Muscle layer of duodenum (tissue), 2 donors: ENCODE data around the gene MTERF4.

Source experiments
- H3K27ac ChIP-seq: one replicate; pipeline ENCODE4 v1.7.0; 2013; ENCODE audit warnings: mild to moderate bottlenecking, low read length
- H3K27me3 ChIP-seq: one replicate; pipeline ENCODE4 v1.7.0; 2013; ENCODE audit warnings: low read depth, mild to moderate bottlenecking, control low read depth, low read length
- H3K36me3 ChIP-seq, 2 donors: one replicate each; pipeline ENCODE4 v1.7.0; 2013; ENCODE audit warnings: low read length in 2 of 2, control low read depth in 1 of 2, mild to moderate bottlenecking in 1 of 2; ENCODE audit not compliant: insufficient read depth in 2 of 2, control insufficient read depth in 1 of 2
- H3K4me1 ChIP-seq, 2 donors: one replicate each; pipeline ENCODE4 v1.7.0; 2013; ENCODE audit warnings: low read length in 2 of 2, mild to moderate bottlenecking in 2 of 2, control low read depth in 1 of 2, moderate library complexity in 1 of 2; ENCODE audit not compliant: insufficient read depth in 2 of 2, control insufficient read depth in 1 of 2
- H3K4me3 ChIP-seq, 2 donors: one replicate each; pipeline ENCODE4 v1.7.0; 2013; ENCODE audit warnings: low read length in 2 of 2, low read depth in 1 of 2, mild to moderate bottlenecking in 1 of 2
- H3K9me3 ChIP-seq, 2 donors: one replicate each; pipeline ENCODE4 v1.7.0; 2013; ENCODE audit warnings: low read length in 2 of 2, control low read depth in 1 of 2, mild to moderate bottlenecking in 1 of 2; ENCODE audit not compliant: control insufficient read depth in 1 of 2
- donor health status: healthy.

MTERF4 gene

GRCh38 chr2:241141214-241141770, 39.2 kb upstream of the MTERF4 start:
- H3K4me1 ChIP-seq, result no peaks in the 10 kb centered on the region
- peaks cover 0 to 14% of the 10 kb centered on the region in 2 donors for H3K36me3 ChIP-seq
- H3K9me3 ChIP-seq, result no peaks in the 10 kb centered on the region
- H3K27me3 ChIP-seq, result no peaks in the 10 kb centered on the region
- H3K4me3 ChIP-seq, result no peak overlapping the region
- H3K27ac ChIP-seq, result no peak overlapping the region

GRCh38 chr2:241140445-241140840, 38.4 kb upstream of the MTERF4 start:
- no peak overlapping the region for H3K4me3 ChIP-seq
- no peaks in the 10 kb centered on the region for H3K27me3 ChIP-seq
- no peak overlapping the region for H3K27ac ChIP-seq
- no peaks in the 10 kb centered on the region for H3K9me3 ChIP-seq
- no peaks in the 10 kb centered on the region for H3K4me1 ChIP-seq
- H3K36me3 ChIP-seq, result peaks cover 0 to 14% of the 10 kb centered on the region in 2 donors

GRCh38 chr2:241139531-241140444, 37.7 kb upstream of the MTERF4 start:
- no peak overlapping the region for H3K27ac ChIP-seq
- no peak overlapping the region for H3K4me3 ChIP-seq
- H3K36me3 ChIP-seq, result peaks cover 0 to 14% of the 10 kb centered on the region in 2 donors
- no peaks in the 10 kb centered on the region for H3K9me3 ChIP-seq
- H3K4me1 ChIP-seq, result no peaks in the 10 kb centered on the region
- H3K27me3 ChIP-seq, result no peaks in the 10 kb centered on the region

GRCh38 chr2:241138471-241138870, 36.4 kb upstream of the MTERF4 start:
- Histone ChIP-seq H3K27ac (no peak overlapping the region), H3K9me3 (no peaks in the 10 kb centered on the region), H3K4me3 (no peak overlapping the region), H3K36me3 (peaks cover 0 to 14% of the 10 kb centered on the region in 2 donors), H3K27me3 (no peaks in the 10 kb centered on the region), H3K4me1 (no peaks in the 10 kb centered on the region)

- peaks cover 0 to 13% of the 10 kb centered on the region in 2 donors for H3K36me3 ChIP-seq
These were observed 35.4 kb upstream of the MTERF4 start for GRCh38 chr2:241137276-241138190.

GRCh38 chr2:241136661-241137260, 34.7 kb upstream of the MTERF4 start:
- Histone ChIP-seq H3K36me3 (peaks cover 0 to 9% of the 10 kb centered on the region in 2 donors), H3K4me3 (no peak overlapping the region), H3K27me3 (no peaks in the 10 kb centered on the region), H3K9me3 (no peaks in the 10 kb centered on the region), H3K27ac (no peak overlapping the region), H3K4me1 (no peaks in the 10 kb centered on the region)

More at GRCh38 chr2:241137276-241138190, 35.4 kb upstream of the MTERF4 start:
- Histone ChIP-seq H3K4me3 (no peak overlapping the region), H3K27ac (no peak overlapping the region), H3K9me3 (no peaks in the 10 kb centered on the region), H3K4me1 (no peaks in the 10 kb centered on the region), H3K27me3 (no peaks in the 10 kb centered on the region)

GRCh38 chr2:241136191-241136590, 34.1 kb upstream of the MTERF4 start:
- Histone ChIP-seq H3K9me3 (no peaks in the 10 kb centered on the region), H3K27me3 (no peaks in the 10 kb centered on the region), H3K4me1 (no peaks in the 10 kb centered on the region), H3K36me3 (peaks cover 0 to 9% of the 10 kb centered on the region in 2 donors), H3K4me3 (no peak overlapping the region), H3K27ac (no peak overlapping the region)

- no peaks in the 10 kb centered on the region for H3K9me3 ChIP-seq
- no peak overlapping the region for H3K4me3 ChIP-seq
- H3K36me3 ChIP-seq, result peaks cover 0 to 9% of the 10 kb centered on the region in 2 donors
- no peak overlapping the region for H3K27ac ChIP-seq
- no peaks in the 10 kb centered on the region for H3K4me1 ChIP-seq
- H3K27me3 ChIP-seq, result no peaks in the 10 kb centered on the region
These were observed 33.6 kb upstream of the MTERF4 start for GRCh38 chr2:241135737-241136136.

GRCh38 chr2:241134711-241135110, 32.6 kb upstream of the MTERF4 start:
- Histone ChIP-seq H3K36me3 (peaks cover 0 to 9% of the 10 kb centered on the region in 2 donors), H3K4me3 (no peak overlapping the region), H3K4me1 (no peaks in the 10 kb centered on the region), H3K9me3 (no peaks in the 10 kb centered on the region), H3K27ac (no peak overlapping the region), H3K27me3 (no peaks in the 10 kb centered on the region)

GRCh38 chr2:241133436-241133820, 31.3 kb upstream of the MTERF4 start:
- no peaks in the 10 kb centered on the region for H3K9me3 ChIP-seq
- no peaks in the 10 kb centered on the region for H3K4me1 ChIP-seq
- H3K27me3 ChIP-seq, result no peaks in the 10 kb centered on the region
- H3K27ac ChIP-seq, result no peak overlapping the region
- H3K4me3 ChIP-seq, result no peak overlapping the region
- H3K36me3 ChIP-seq, result peaks cover 0 to 9% of the 10 kb centered on the region in 2 donors
